ENCODE data around the gene ST8SIA2.

The ST8SIA2 gene

DNA sequence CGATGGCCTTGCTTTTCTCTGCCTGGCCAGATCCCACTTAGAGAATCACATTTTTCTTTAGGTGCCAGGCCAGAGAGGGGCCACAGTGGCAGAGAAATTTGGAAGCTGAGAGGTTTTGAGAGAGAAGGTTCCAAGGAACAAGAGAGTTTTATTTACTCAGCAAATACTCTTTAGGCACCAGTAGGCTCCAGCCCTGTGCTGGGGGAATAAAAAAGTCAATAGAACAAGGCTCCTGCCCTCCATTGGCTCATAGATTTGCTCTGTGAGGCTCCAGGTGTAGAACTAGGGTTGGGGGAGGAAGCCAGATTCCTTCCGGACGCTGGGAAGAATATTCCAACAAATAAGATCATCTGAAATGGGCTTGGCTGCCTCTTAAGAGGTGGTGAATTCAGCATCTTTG, 59.9 kb downstream of the ST8SIA2 start:
- DNase-seq (ENCODE audit: insufficient read length, low spot score) (no peak), FAIRE-seq (no peak)
- TF ChIP-seq, protein P1, sequence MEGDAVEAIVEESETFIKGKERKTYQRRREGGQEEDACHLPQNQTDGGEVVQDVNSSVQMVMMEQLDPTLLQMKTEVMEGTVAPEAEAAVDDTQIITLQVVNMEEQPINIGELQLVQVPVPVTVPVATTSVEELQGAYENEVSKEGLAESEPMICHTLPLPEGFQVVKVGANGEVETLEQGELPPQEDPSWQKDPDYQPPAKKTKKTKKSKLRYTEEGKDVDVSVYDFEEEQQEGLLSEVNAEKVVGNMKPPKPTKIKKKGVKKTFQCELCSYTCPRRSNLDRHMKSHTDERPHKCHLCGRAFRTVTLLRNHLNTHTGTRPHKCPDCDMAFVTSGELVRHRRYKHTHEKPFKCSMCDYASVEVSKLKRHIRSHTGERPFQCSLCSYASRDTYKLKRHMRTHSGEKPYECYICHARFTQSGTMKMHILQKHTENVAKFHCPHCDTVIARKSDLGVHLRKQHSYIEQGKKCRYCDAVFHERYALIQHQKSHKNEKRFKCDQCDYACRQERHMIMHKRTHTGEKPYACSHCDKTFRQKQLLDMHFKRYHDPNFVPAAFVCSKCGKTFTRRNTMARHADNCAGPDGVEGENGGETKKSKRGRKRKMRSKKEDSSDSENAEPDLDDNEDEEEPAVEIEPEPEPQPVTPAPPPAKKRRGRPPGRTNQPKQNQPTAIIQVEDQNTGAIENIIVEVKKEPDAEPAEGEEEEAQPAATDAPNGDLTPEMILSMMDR (IDR thresholded peaks at IDR 0.05; ENCODE audit: insufficient read depth, missing control alignments) = no peak

DNA sequence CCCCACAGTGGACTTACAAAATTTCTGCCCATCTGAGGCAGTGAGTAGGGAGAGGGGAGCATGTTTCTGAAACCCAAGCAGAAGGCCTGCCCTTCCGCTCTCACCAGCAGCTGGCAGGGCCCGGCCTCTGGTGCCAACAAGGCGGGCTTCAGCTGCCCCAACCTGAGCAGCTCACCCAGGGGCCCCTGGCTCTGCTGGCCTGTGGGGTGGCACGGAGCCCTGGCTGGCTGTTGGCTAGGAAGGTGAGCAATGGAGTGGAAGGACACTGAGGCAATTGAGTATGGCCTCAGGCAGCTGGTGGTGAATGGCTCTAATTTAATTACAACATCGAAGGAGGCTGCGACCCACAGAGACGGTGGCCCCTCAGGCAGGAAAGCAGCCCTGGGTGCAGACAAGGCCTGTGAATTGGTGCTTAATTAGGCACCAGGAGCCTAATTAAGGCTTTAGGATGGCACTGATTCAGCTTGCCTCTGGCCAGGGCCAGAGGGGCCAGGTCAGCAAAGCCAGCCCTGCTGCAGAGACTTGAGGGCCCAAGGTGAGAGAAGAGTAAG, 60.9 kb downstream of the ST8SIA2 start:
- FAIRE-seq = no peak
- TF ChIP-seq, protein P1 (IDR thresholded peaks at IDR 0.05; ENCODE audit: insufficient read depth, missing control alignments) = no peak
- no peak for DNase-seq (ENCODE audit: insufficient read length, low spot score)

GRCh38 chr15:92455271-92455670, 61.6 kb downstream of the ST8SIA2 start:
- FAIRE-seq (no peak), DNase-seq (ENCODE audit: insufficient read length, low spot score) (no peak)
- TF ChIP-seq, protein P1 (IDR thresholded peaks at IDR 0.05; ENCODE audit: insufficient read depth, missing control alignments) = no peak

- TF ChIP-seq, protein P1 (IDR thresholded peaks at IDR 0.05; ENCODE audit: insufficient read depth, missing control alignments) = no peak
- no peak for DNase-seq (ENCODE audit: insufficient read length, low spot score)
- no peak for FAIRE-seq
Measured at GRCh38 chr15:92457471-92458041, 63.9 kb downstream of the ST8SIA2 start.

- no peak for DNase-seq (ENCODE audit: insufficient read length, low spot score)
- TF ChIP-seq, protein P1 (IDR thresholded peaks at IDR 0.05; ENCODE audit: insufficient read depth, missing control alignments) = no peak
- no peak for FAIRE-seq
Measured at GRCh38 chr15:92460023-92460422, 66.3 kb downstream of the ST8SIA2 start.

- TF ChIP-seq, protein P1 (IDR thresholded peaks at IDR 0.05; ENCODE audit: insufficient read depth, missing control alignments) = no peak
- DNase-seq (ENCODE audit: insufficient read length, low spot score) = no peak
- no peak for FAIRE-seq
Measured at GRCh38 chr15:92462424-92463125, 68.9 kb downstream of the ST8SIA2 start.

GRCh38 chr15:92463352-92463751, 69.7 kb downstream of the ST8SIA2 start:
- DNase-seq (ENCODE audit: insufficient read length, low spot score) = no peak
- FAIRE-seq = no peak
- TF ChIP-seq, protein P1 (IDR thresholded peaks at IDR 0.05; ENCODE audit: insufficient read depth, missing control alignments) = no peak
